K562 (cell line): ENCODE results near the gene RGL2. TPM values are rescaled to one million over a fixed set of nuclear protein-coding genes. Genes with fewer than 3 reads are reported as not detected.
A peak's percentile ranks its signal among the peaks of the same experiment; 100 is the strongest.

Source experiments
- ADNP ChIP-seq: fragments of 200-800 bp; sonication (Bioruptor generic); IDR thresholded peaks from 2 replicates; pipeline ENCODE4 v1.6.1; 2016; ENCODE audit warnings: missing genetic modification characterization, missing compliant biosample characterization
- BCOR ChIP-seq: fragments of 450-650 bp; IDR thresholded peaks from 2 replicates; pipeline ENCODE4 v1.6.1; 2016
- BRD9 ChIP-seq: fragments of 450-650 bp; IDR thresholded peaks from 2 replicates; pipeline ENCODE4 v1.6.1; 2018; ENCODE audit warnings: low read depth; ENCODE audit not compliant: partially characterized antibody
- CBX1 ChIP-seq: sonication (generic); IDR thresholded peaks from 2 replicates; pipeline ENCODE4 v1.6.1; 2016; ENCODE audit warnings: antibody characterized with exemption, low read depth, mild to moderate bottlenecking
- ETV5 ChIP-seq: sonication (generic); formaldehyde crosslinking; IDR thresholded peaks from 2 replicates; pipeline ENCODE4 v1.4.0; 2020; ENCODE audit warnings: low read depth, mild to moderate bottlenecking, missing genetic modification reagents
- GTF2A2 ChIP-seq: IDR thresholded peaks from 2 replicates; pipeline ENCODE4 v1.6.1; 2016; ENCODE audit warnings: mild to moderate bottlenecking, missing genetic modification characterization, missing compliant biosample characterization
- HDAC1 ChIP-seq, 2 experiments: fragments of 450-650 bp; IDR thresholded peaks; 2 replicates each; pipeline ENCODE4 v1.6.1; 2016 to 2017; ENCODE audit warnings: inconsistent platforms in 1 of 2, mild to moderate bottlenecking in 1 of 2, moderate library complexity in 1 of 2
- NUFIP1 ChIP-seq: fragments of 450-650 bp; IDR thresholded peaks from 2 replicates; pipeline ENCODE4 v1.6.1; 2018; ENCODE audit not compliant: partially characterized antibody
- PURB ChIP-seq: sonication (generic); formaldehyde crosslinking; IDR thresholded peaks from 2 replicates; pipeline ENCODE4 v1.9.0; 2021; ENCODE audit warnings: low read depth, mild to moderate bottlenecking, missing genetic modification reagents
- PYGO2 ChIP-seq: fragments of 450-650 bp; IDR thresholded peaks from 2 replicates; pipeline ENCODE4 v1.6.1; 2016; ENCODE audit warnings: mild to moderate bottlenecking, missing genetic modification characterization, moderate library complexity, missing compliant biosample characterization
- RAD21 ChIP-seq, 2 experiments: fragments of 250-450 bp in 1 of 2; fragments of 450-650 bp in 1 of 2; sonication (Bioruptor Pico) in 1 of 2; formaldehyde crosslinking in 1 of 2; IDR thresholded peaks in 1 of 2; conservative IDR thresholded peaks in 1 of 2; 2 replicates each; pipeline versions ENCODE4 v1.4.0 to v1.8.0; 2020 to 2022; ENCODE audit warnings: mild to moderate bottlenecking in 2 of 2, moderate library complexity in 1 of 2
- RBBP5 ChIP-seq: fragments of 200-600 bp; sonication (generic); IDR thresholded peaks from 2 replicates; pipeline ENCODE4 v1.6.1; 2012; ENCODE audit warnings: borderline replicate concordance, mild to moderate bottlenecking, low read length, control low read depth, inconsistent platforms; ENCODE audit not compliant: insufficient read depth, poor library complexity, severe bottlenecking
- SOX6 ChIP-seq: fragments of 450-650 bp; IDR thresholded peaks from 2 replicates; pipeline ENCODE4 v1.6.1; 2014; ENCODE audit warnings: mild to moderate bottlenecking
- TBL1XR1 ChIP-seq, 2 experiments: IDR thresholded peaks; 2 replicates each; pipeline ENCODE4 v1.6.1; 2012; ENCODE audit warnings: improper control_type of control experiment in 2 of 2, low read length in 2 of 2, mild to moderate bottlenecking in 1 of 2
- XRCC4 ChIP-seq: IDR thresholded peaks from one replicate; pipeline ENCODE4 v1.6.1; 2011; ENCODE audit not compliant: insufficient read depth, insufficient read length; ENCODE audit errors: extremely low read depth
- ZNF253 ChIP-seq: fragments of 250-450 bp; sonication (Bioruptor Pico); conservative IDR thresholded peaks from 2 replicates; pipeline ENCODE4 v1.6.1; 2021; ENCODE audit warnings: mild to moderate bottlenecking
- ZNF311 ChIP-seq: fragments of 250-450 bp; sonication (Bioruptor Pico); IDR thresholded peaks from 2 replicates; pipeline ENCODE4 v1.4.0; 2020; ENCODE audit warnings: mild to moderate bottlenecking, moderate library complexity
- ZNF77 ChIP-seq: fragments of 250-450 bp; sonication (Bioruptor Pico); IDR thresholded peaks from 2 replicates; pipeline ENCODE4 v1.5.0; 2020
- polyA plus RNA-seq, 8 experiments: library from polyadenylated mRNA; depleted of rRNA in 4 of 8; stranded (reverse) in 5 of 8; unstranded in 3 of 8; fragments of >200 nt; fragmentation: Nextera tagmentation in 2 of 8; fragmentation: Illumina TruSeq in 1 of 8; extraction: Ambion mirVana in 2 of 8; extraction: Trizol in 1 of 8; gene quantifications; 2 replicates each; pipeline versions ENCODE4 v1.2.1 to v1.2.3, GENCODE V29; 2011 to 2014; ENCODE audit warnings: inconsistent platforms in 1 of 8, missing spikeins in 1 of 8
- total RNA-seq, 7 experiments: library from RNA; depleted of rRNA in 6 of 7; stranded (reverse); fragments of >200 nt in 6 of 7; fragmentation: Illumina TruSeq in 2 of 7; extraction: Trizol in 2 of 7; gene quantifications; 2 replicates each; pipeline versions ENCODE4 v1.2.1 to v1.2.3, GENCODE V29; 2011 to 2021; ENCODE audit warnings: low replicate concordance in 1 of 7
- TF ChIP-seq, protein P1 (sequence below): sonication (generic); formaldehyde crosslinking; IDR thresholded peaks from 2 replicates; pipeline ENCODE4 v1.8.0; 2023; ENCODE audit warnings: missing genetic modification reagents, mild to moderate bottlenecking, borderline replicate concordance
- TF ChIP-seq, protein P2 (sequence below), 2 experiments: fragments of 450-650 bp in 1 of 2; sonication (generic) in 1 of 2; formaldehyde crosslinking; conservative IDR thresholded peaks; 2 replicates each; pipeline versions ENCODE4 v1.4.0 to v1.8.1; 2020 to 2022; ENCODE audit warnings: mild to moderate bottlenecking in 1 of 2, missing genetic modification reagents in 1 of 2
- TF ChIP-seq, protein P3 (sequence below), 2 experiments: fragments of 450-650 bp; IDR thresholded peaks; 2 replicates each; pipeline ENCODE4 v1.6.1; 2016

The RGL2 gene
- total and polyA plus RNA-seq, 9 of the 15 experiments (the other 6 are each of a cell fraction or from before 2014, with no cell fraction given) = 1.8 to 57.1 (median 19.5) TPM

DNA sequence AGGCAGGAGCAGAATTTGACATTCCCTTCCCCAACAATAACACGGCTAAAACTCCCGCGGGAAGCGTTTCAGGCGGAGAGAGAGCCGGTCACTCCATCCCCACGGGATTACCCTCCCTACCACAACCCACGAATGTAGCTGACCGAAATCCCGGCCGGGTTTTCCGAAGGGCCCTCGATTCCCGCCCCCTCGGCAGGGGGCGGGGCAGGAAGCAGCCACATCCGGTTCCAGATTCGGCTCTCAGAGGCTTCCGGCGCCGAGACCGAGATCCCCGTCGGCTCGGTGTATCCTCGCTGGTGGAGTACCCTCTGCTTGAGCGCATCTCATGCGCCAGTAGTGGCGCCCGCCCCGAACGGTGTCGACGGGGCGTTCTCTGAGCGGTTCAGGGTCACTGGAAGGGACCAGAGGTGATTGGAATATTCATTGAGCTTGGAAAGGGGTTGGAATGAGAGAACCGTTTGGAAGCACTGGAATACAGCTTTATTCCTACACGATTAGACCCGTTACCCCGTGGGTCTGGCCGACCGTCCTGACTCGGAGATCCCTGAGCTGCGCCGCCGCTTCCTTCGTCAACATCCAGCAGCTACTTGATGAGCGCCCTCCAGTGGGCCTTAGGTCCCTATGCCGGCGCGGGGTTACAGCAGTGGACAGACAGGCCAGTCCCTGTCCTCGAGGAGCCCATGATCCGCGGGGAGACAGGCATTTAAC lies 649 bp upstream of the RGL2 start (continued):
- TF ChIP-seq, protein P1, sequence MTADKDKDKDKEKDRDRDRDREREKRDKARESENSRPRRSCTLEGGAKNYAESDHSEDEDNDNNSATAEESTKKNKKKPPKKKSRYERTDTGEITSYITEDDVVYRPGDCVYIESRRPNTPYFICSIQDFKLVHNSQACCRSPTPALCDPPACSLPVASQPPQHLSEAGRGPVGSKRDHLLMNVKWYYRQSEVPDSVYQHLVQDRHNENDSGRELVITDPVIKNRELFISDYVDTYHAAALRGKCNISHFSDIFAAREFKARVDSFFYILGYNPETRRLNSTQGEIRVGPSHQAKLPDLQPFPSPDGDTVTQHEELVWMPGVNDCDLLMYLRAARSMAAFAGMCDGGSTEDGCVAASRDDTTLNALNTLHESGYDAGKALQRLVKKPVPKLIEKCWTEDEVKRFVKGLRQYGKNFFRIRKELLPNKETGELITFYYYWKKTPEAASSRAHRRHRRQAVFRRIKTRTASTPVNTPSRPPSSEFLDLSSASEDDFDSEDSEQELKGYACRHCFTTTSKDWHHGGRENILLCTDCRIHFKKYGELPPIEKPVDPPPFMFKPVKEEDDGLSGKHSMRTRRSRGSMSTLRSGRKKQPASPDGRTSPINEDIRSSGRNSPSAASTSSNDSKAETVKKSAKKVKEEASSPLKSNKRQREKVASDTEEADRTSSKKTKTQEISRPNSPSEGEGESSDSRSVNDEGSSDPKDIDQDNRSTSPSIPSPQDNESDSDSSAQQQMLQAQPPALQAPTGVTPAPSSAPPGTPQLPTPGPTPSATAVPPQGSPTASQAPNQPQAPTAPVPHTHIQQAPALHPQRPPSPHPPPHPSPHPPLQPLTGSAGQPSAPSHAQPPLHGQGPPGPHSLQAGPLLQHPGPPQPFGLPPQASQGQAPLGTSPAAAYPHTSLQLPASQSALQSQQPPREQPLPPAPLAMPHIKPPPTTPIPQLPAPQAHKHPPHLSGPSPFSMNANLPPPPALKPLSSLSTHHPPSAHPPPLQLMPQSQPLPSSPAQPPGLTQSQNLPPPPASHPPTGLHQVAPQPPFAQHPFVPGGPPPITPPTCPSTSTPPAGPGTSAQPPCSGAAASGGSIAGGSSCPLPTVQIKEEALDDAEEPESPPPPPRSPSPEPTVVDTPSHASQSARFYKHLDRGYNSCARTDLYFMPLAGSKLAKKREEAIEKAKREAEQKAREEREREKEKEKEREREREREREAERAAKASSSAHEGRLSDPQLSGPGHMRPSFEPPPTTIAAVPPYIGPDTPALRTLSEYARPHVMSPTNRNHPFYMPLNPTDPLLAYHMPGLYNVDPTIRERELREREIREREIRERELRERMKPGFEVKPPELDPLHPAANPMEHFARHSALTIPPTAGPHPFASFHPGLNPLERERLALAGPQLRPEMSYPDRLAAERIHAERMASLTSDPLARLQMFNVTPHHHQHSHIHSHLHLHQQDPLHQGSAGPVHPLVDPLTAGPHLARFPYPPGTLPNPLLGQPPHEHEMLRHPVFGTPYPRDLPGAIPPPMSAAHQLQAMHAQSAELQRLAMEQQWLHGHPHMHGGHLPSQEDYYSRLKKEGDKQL = no peak
- TF ChIP-seq TBL1XR1 (IDR thresholded peaks at IDR 0.05; ENCODE audit: low read length in 2 of 2) (peak in 1 of 2 experiments; percentile 9; a peak in 1 of 4 replicates), RAD21 (CRISPR knock-in tag; conservative IDR thresholded peaks at IDR 0.05 in 1 of 2, IDR thresholded peaks at IDR 0.05 in 1 of 2) (peak; percentile 68 to 69), PYGO2 (no peak), HDAC1 (IDR thresholded peaks at IDR 0.05) (peak; percentile 52 to 63; a peak in 2 of 4 replicates), GTF2A2 (tag) (no peak), ZNF253 (CRISPR knock-in tag) (no peak), NUFIP1 (peak; percentile 25), XRCC4 (no peak), BCOR (peak; percentile 32; the same call in 1 of the 2 replicates), ADNP (tag) (no peak), ZNF311 (CRISPR knock-in tag) (no peak), ZNF77 (CRISPR knock-in tag) (no peak), RBBP5 (peak; percentile 62), CBX1 (peak; percentile 85), SOX6 (peak; percentile 69), PURB (CRISPR knock-in tag) (no peak), BRD9 (peak; percentile 92), ETV5 (CRISPR knock-in tag) (peak; percentile 81)
- TF ChIP-seq, protein P2, sequence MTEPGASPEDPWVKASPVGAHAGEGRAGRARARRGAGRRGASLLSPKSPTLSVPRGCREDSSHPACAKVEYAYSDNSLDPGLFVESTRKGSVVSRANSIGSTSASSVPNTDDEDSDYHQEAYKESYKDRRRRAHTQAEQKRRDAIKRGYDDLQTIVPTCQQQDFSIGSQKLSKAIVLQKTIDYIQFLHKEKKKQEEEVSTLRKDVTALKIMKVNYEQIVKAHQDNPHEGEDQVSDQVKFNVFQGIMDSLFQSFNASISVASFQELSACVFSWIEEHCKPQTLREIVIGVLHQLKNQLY (CRISPR knock-in tag; conservative IDR thresholded peaks at IDR 0.05) = peak; percentile 54 to 88
- TF ChIP-seq, protein P3, sequence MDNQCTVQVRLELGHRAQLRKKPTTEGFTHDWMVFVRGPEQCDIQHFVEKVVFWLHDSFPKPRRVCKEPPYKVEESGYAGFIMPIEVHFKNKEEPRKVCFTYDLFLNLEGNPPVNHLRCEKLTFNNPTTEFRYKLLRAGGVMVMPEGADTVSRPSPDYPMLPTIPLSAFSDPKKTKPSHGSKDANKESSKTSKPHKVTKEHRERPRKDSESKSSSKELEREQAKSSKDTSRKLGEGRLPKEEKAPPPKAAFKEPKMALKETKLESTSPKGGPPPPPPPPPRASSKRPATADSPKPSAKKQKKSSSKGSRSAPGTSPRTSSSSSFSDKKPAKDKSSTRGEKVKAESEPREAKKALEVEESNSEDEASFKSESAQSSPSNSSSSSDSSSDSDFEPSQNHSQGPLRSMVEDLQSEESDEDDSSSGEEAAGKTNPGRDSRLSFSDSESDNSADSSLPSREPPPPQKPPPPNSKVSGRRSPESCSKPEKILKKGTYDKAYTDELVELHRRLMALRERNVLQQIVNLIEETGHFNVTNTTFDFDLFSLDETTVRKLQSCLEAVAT (IDR thresholded peaks at IDR 0.05) = peak in 1 of 2 experiments; percentile 23; a peak in 1 of 4 replicates
